PC-3 (cell line): ENCODE data around the gene MAST3. TPM values are rescaled to one million over a fixed set of nuclear protein-coding genes. Genes with fewer than 3 reads are reported as not detected.

Experiments
- ATAC-seq: fragments of 200-7000 bp; cut with Tn5 transposase; 2 replicates; pipeline ENCODE4 v1.9.1; 2020; ENCODE audit warnings: mild to moderate bottlenecking, moderate library complexity
- BruUV-seq: library from RNA; stranded (reverse); fragments of 400-500 nt; replicated peaks from 2 replicates; lab custom pipeline; 2021; lab: Mats Ljungman, UMichigan
- CTCF ChIA-PET: fragments of 300-600 bp; sonication (Branson Sonifier 250); formaldehyde crosslinking; loops from one replicate; lab custom pipeline; 2022; ENCODE audit warnings: antibody characterized with exemption; lab: Charles Lee
- POLR2A ChIA-PET: fragments of 300-600 bp; sonication (Branson Sonifier 250); formaldehyde crosslinking; loops from one replicate; lab custom pipeline; 2022; ENCODE audit warnings: antibody characterized with exemption; ENCODE audit not compliant: unreplicated experiment; lab: Charles Lee
- DNase-seq: peaks from one replicate; pipeline ENCODE4 v3.0.0-alpha.2; 2015
- H2AFZ ChIP-seq: fragments of 300-600 bp; sonication (generic); 2 replicates; pipeline ENCODE4 v1.6.0; 2016; ENCODE audit warnings: antibody characterized with exemption, low read length
- H3F3A ChIP-seq: fragments of 300-600 bp; sonication (generic); one replicate; pipeline ENCODE4 v1.6.0; 2017; ENCODE audit warnings: antibody characterized with exemption, low read length, control low read depth, mild to moderate bottlenecking; ENCODE audit not compliant: unreplicated experiment
- H3K27ac ChIP-seq: fragments of 300-600 bp; sonication (generic); 2 replicates; pipeline ENCODE4 v1.5.1; 2016; ENCODE audit warnings: mild to moderate bottlenecking, low read length
- H3K27me3 ChIP-seq: fragments of 300-600 bp; sonication (generic); 2 replicates; pipeline ENCODE4 v1.6.1; 2016; ENCODE audit warnings: low read length, mixed read lengths
- H3K36me3 ChIP-seq: fragments of 300-600 bp; sonication (generic); 2 replicates; pipeline ENCODE4 v1.6.1; 2016; ENCODE audit warnings: low read depth, mixed run types, low read length, mixed read lengths
- H3K4me1 ChIP-seq: fragments of 300-600 bp; sonication (generic); 2 replicates; pipeline ENCODE4 v1.5.1; 2016; ENCODE audit warnings: low read length; ENCODE audit not compliant: insufficient read depth
- H3K4me2 ChIP-seq: fragments of 300-600 bp; sonication (generic); 2 replicates; pipeline ENCODE4 v1.6.0; 2016; ENCODE audit warnings: low read length
- H3K4me3 ChIP-seq: fragments of 300-600 bp; sonication (generic); 2 replicates; pipeline ENCODE4 v1.5.1; 2016; ENCODE audit warnings: mild to moderate bottlenecking, low read length, mixed read lengths
- H3K79me2 ChIP-seq: fragments of 300-600 bp; sonication (generic); 2 replicates; pipeline ENCODE4 v1.6.1; 2017; ENCODE audit warnings: low read length, mixed read lengths
- H3K9ac ChIP-seq: fragments of 300-600 bp; sonication (generic); 2 replicates; pipeline ENCODE4 v1.6.0; 2016; ENCODE audit warnings: mild to moderate bottlenecking, low read length
- H3K9me2 ChIP-seq: fragments of 300-600 bp; sonication (generic); replicated peaks from 2 replicates; pipeline ENCODE4 v1.6.1; 2016; ENCODE audit warnings: mixed run types, low read length, mixed read lengths
- H3K9me3 ChIP-seq: fragments of 300-600 bp; sonication (generic); 2 replicates; pipeline ENCODE4 v1.6.1; 2016; ENCODE audit warnings: low read length, mixed read lengths
- H4K20me1 ChIP-seq: fragments of 300-600 bp; sonication (generic); 2 replicates; pipeline ENCODE4 v1.6.1; 2016; ENCODE audit warnings: low read length, mixed read lengths
- EZH2 ChIP-seq: fragments of 300-600 bp; sonication (generic); IDR thresholded peaks from one replicate; pipeline ENCODE4 v1.6.1; 2017; ENCODE audit warnings: antibody characterized with exemption, mild to moderate bottlenecking, low read length; ENCODE audit not compliant: unreplicated experiment
- EZH2phosphoT487 ChIP-seq: fragments of 300-600 bp; sonication (generic); IDR thresholded peaks from 2 replicates; pipeline ENCODE4 v1.6.1; 2018; ENCODE audit warnings: mild to moderate bottlenecking, antibody characterized with exemption, low read length, borderline replicate concordance
- intact Hi-C: fragments of 100-400 bp; cut with micrococcal nuclease; formaldehyde crosslinking; loops from 2 replicates; pipeline ENCODE4 v1.9.0; 2023
- total RNA-seq: library from RNA; depleted of rRNA; stranded (reverse); fragments of >200 nt; gene quantifications from 2 replicates; pipeline ENCODE4 v1.2.3, GENCODE V29; 2014
- TF ChIP-seq, protein P1 (sequence below): fragments of 300-600 bp; sonication (generic); conservative IDR thresholded peaks from 2 replicates; pipeline ENCODE4 v1.5.1; 2017; ENCODE audit warnings: antibody characterized with exemption, low read depth, mild to moderate bottlenecking, low read length

The MAST3 gene
- total RNA-seq, 1 experiment from 2014 or later, result 8.1 TPM

DNA sequence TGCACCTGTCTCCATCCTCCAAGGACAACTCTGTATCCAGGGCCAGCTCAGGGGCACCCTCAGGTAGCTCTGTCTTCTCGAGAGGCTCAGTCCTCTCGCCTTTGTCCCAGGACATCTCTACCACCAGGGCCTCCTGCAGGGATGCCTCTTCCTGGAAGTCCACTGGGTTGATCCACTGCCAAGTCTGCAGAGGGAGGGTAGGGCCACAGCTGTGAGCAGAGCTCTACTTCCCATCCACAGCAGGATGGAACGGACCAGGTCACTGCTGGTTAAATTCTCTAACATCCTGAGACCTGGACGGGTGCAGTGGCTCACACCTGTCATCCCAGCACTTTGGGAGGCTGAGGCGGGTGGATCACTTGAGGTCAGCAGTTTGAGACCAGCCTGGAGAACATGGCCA is 37.7 kb upstream of the MAST3 start:
- no peak for TF ChIP-seq EZH2phosphoT487
- Histone ChIP-seq H3K9me2 (no peaks in the 10 kb centered on the region), H4K20me1 (no peaks in the 10 kb centered on the region), H2AFZ (no peak overlapping the region), H3K79me2 (no peaks in the 10 kb centered on the region), H3K4me2 (no peak overlapping the region), H3K9ac (no peak overlapping the region), H3K36me3 (no peaks in the 10 kb centered on the region), H3K27me3 (no peaks in the 10 kb centered on the region), H3K4me1 (peaks cover 8% of the 10 kb centered on the region), H3K27ac (no peak overlapping the region), H3K4me3 (no peak overlapping the region), H3K9me3 (no peaks in the 10 kb centered on the region), H3F3A (no peaks in the 10 kb centered on the region)
- no peak for DNase-seq
- CTCF ChIA-PET, result no interaction called here
- no TSS peak for BruUV-seq
- ATAC-seq, result no peak
- intact Hi-C loops, result loop anchor here (5.0 kb wide), 1 partner anchor 113 kb away; no protein-coding TSS in a partner anchor
- POLR2A ChIA-PET, result no interaction called here

- Histone ChIP-seq H3F3A (no peaks in the 10 kb centered on the region), H3K4me3 (no peak overlapping the region), H3K9me3 (no peaks in the 10 kb centered on the region), H2AFZ (no peak overlapping the region), H3K4me1 (peaks cover 8% of the 10 kb centered on the region), H3K4me2 (no peak overlapping the region), H3K79me2 (no peaks in the 10 kb centered on the region), H4K20me1 (no peaks in the 10 kb centered on the region), H3K27ac (no peak overlapping the region), H3K27me3 (no peaks in the 10 kb centered on the region), H3K9me2 (no peaks in the 10 kb centered on the region), H3K9ac (no peak overlapping the region), H3K36me3 (no peaks in the 10 kb centered on the region)
- ChIA-PET CTCF (no interaction called here), POLR2A (no interaction called here)
- intact Hi-C loops, result no loop called here
- ATAC-seq (no peak), DNase-seq (no peak)
- BruUV-seq, result no TSS peak
- TF ChIP-seq EZH2phosphoT487, result no peak
- TF ChIP-seq, protein P1, sequence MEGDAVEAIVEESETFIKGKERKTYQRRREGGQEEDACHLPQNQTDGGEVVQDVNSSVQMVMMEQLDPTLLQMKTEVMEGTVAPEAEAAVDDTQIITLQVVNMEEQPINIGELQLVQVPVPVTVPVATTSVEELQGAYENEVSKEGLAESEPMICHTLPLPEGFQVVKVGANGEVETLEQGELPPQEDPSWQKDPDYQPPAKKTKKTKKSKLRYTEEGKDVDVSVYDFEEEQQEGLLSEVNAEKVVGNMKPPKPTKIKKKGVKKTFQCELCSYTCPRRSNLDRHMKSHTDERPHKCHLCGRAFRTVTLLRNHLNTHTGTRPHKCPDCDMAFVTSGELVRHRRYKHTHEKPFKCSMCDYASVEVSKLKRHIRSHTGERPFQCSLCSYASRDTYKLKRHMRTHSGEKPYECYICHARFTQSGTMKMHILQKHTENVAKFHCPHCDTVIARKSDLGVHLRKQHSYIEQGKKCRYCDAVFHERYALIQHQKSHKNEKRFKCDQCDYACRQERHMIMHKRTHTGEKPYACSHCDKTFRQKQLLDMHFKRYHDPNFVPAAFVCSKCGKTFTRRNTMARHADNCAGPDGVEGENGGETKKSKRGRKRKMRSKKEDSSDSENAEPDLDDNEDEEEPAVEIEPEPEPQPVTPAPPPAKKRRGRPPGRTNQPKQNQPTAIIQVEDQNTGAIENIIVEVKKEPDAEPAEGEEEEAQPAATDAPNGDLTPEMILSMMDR, result no peak
- TF ChIP-seq EZH2, result no peak
Measured at GRCh38 chr19:18060472-18060871, 37.1 kb upstream of the MAST3 start.

GRCh38 chr19:18062028-18062427 is 35.5 kb upstream of the MAST3 start:
- Histone ChIP-seq H3K9ac (no peak overlapping the region), H3K4me2 (no peak overlapping the region), H3K4me1 (peaks cover 8% of the 10 kb centered on the region), H3K4me3 (no peak overlapping the region), H3K27ac (no peak overlapping the region), H3K36me3 (no peaks in the 10 kb centered on the region), H4K20me1 (no peaks in the 10 kb centered on the region), H2AFZ (no peak overlapping the region), H3K27me3 (no peaks in the 10 kb centered on the region), H3K79me2 (no peaks in the 10 kb centered on the region), H3K9me3 (no peaks in the 10 kb centered on the region), H3K9me2 (no peaks in the 10 kb centered on the region), H3F3A (no peaks in the 10 kb centered on the region)
- intact Hi-C loops, result no loop called here
- no TSS peak for BruUV-seq
- TF ChIP-seq, protein P1, result no peak
- no peak for TF ChIP-seq EZH2
- TF ChIP-seq EZH2phosphoT487, result no peak
- DNase-seq (no peak), ATAC-seq (no peak)
- CTCF ChIA-PET, result interaction anchor here (0.6 kb wide), 1 partner anchor 106 kb away, joined by 3 read pairs; no protein-coding TSS in a partner anchor
- POLR2A ChIA-PET, result no interaction called here
